H1 (cell line): ENCODE results near the gene FBN1. TPM values are rescaled to one million over a fixed set of nuclear protein-coding genes. Genes with fewer than 3 reads are reported as not detected.

ENCODE experiments used
- CTCF ChIA-PET: fragments of 300-600 bp; sonication (Branson Sonifier 250); formaldehyde crosslinking; loops from one replicate; lab custom pipeline; 2021; ENCODE audit not compliant: partially characterized antibody; lab: Charles Lee
- POLR2A ChIA-PET: fragments of 300-600 bp; sonication (Branson Sonifier 250); formaldehyde crosslinking; loops from one replicate; lab custom pipeline; 2021; ENCODE audit warnings: inconsistent platforms; ENCODE audit not compliant: partially characterized antibody; lab: Charles Lee
- DNase-seq, 2 experiments: peaks; one replicate each; pipeline versions ENCODE4 v3.0.0 to v3.0.0-alpha.2; 2010 to 2022; ENCODE audit warnings: low spot score in 2 of 2, low read depth in 1 of 2, mixed read lengths in 1 of 2
- FAIRE-seq: peaks from 2 replicates; lab custom pipeline; 2011; peaks lifted over from hg19 to GRCh38; lab: Jason Lieb, UNC
- H2AFZ ChIP-seq: 2 replicates; pipeline ENCODE4 v1.8.1; 2012; ENCODE audit warnings: low read length, inconsistent platforms
- H2AK5ac ChIP-seq: 2 replicates; pipeline ENCODE4 v1.6.1; 2013; ENCODE audit warnings: low read depth, low read length
- H2BK120ac ChIP-seq: replicated peaks from 2 replicates; pipeline ENCODE3; 2013; ENCODE audit warnings: low read depth, low read length, inconsistent platforms
- H2BK12ac ChIP-seq: 2 replicates; pipeline ENCODE4 v1.6.1; 2013; ENCODE audit warnings: low read depth, low read length
- H2BK15ac ChIP-seq: 2 replicates; pipeline ENCODE4 v1.6.1; 2013; ENCODE audit warnings: low read length
- H2BK20ac ChIP-seq: 2 replicates; pipeline ENCODE4 v1.6.1; 2013; ENCODE audit warnings: low read length
- H2BK5ac ChIP-seq: 2 replicates; pipeline ENCODE4 v1.6.1; 2013; ENCODE audit warnings: low read depth, low read length
- H3K14ac ChIP-seq: 2 replicates; pipeline ENCODE4 v1.6.1; 2013; ENCODE audit warnings: inconsistent platforms; ENCODE audit not compliant: insufficient read length
- H3K18ac ChIP-seq: 2 replicates; pipeline ENCODE4 v1.6.1; 2013; ENCODE audit warnings: low read length; ENCODE audit errors: extremely low read depth
- H3K23ac ChIP-seq: 2 replicates; pipeline ENCODE4 v1.6.1; 2013; ENCODE audit warnings: inconsistent platforms; ENCODE audit not compliant: insufficient read length
- H3K23me2 ChIP-seq: 2 replicates; pipeline ENCODE4 v1.6.1; 2013; ENCODE audit warnings: low read depth, low read length
- H3K27ac ChIP-seq: 2 replicates; pipeline ENCODE4 v1.6.1; 2011; ENCODE audit warnings: low read depth, low read length, inconsistent platforms
- H3K27me3 ChIP-seq, 4 experiments: replicated peaks in 1 of 4; 1 replicate in 1 of 4; 2 replicates in 3 of 4; pipeline versions ENCODE4 v1.6.1 to v1.8.1; 2011 to 2013; ENCODE audit warnings: low read length in 3 of 4, mild to moderate bottlenecking in 3 of 4, inconsistent platforms in 2 of 4, mixed read lengths in 2 of 4, moderate library complexity in 1 of 4; ENCODE audit not compliant: control insufficient read depth in 3 of 4, insufficient read depth in 3 of 4; ENCODE audit errors: extremely low read depth in 1 of 4
- H3K36me3 ChIP-seq, 4 experiments: 2 replicates each; pipeline versions ENCODE4 v1.6.1 to v1.8.1; 2011 to 2013; ENCODE audit warnings: mild to moderate bottlenecking in 4 of 4, low read length in 3 of 4, moderate library complexity in 2 of 4, control low read depth in 1 of 4, inconsistent platforms in 1 of 4; ENCODE audit not compliant: insufficient read depth in 4 of 4, control insufficient read depth in 2 of 4
- H3K4ac ChIP-seq: replicated peaks from 2 replicates; pipeline ENCODE3; 2013; ENCODE audit warnings: low read length, low read depth, mixed read lengths, inconsistent platforms; ENCODE audit not compliant: insufficient read length
- H3K4me1 ChIP-seq, 4 experiments: replicated peaks in 1 of 4; 1 replicate in 1 of 4; 2 replicates in 3 of 4; pipeline versions ENCODE4 v1.6.1 to v1.8.1; 2011 to 2013; ENCODE audit warnings: low read length in 3 of 4, inconsistent platforms in 2 of 4, mixed read lengths in 1 of 4; ENCODE audit not compliant: insufficient read depth in 4 of 4, control insufficient read depth in 3 of 4
- H3K4me2 ChIP-seq, 2 experiments: 2 replicates each; pipeline versions ENCODE4 v1.6.1 to v1.8.1; 2011 to 2013; ENCODE audit warnings: low read depth in 2 of 2, low read length in 2 of 2, control low read depth in 1 of 2, inconsistent platforms in 1 of 2, mild to moderate bottlenecking in 1 of 2; ENCODE audit not compliant: insufficient read depth in 1 of 2
- H3K4me3 ChIP-seq, 4 experiments: fragments of 200-600, 300-600 bp in 1 of 4; sonication (generic), shearing (Covaris generic), sonication (Bioruptor Twin) in 1 of 4; 2 replicates each; pipeline versions ENCODE4 v1.5.1 to v1.8.1; 2011 to 2016; ENCODE audit warnings: low read length in 4 of 4, low read depth in 3 of 4, control low read depth in 2 of 4, inconsistent platforms in 2 of 4, mild to moderate bottlenecking in 2 of 4, mixed read lengths in 1 of 4, moderate library complexity in 1 of 4; ENCODE audit not compliant: insufficient read depth in 2 of 4; ENCODE audit errors: extremely low read depth in 1 of 4
- H3K56ac ChIP-seq: replicated peaks from 2 replicates; pipeline ENCODE3; 2013; ENCODE audit warnings: low read depth, mild to moderate bottlenecking, mixed read lengths, low read length, inconsistent platforms; ENCODE audit not compliant: insufficient read length
- H3K79me1 ChIP-seq: 2 replicates; pipeline ENCODE4 v1.6.1; 2013; ENCODE audit warnings: low read depth, low read length, control low read depth
- H3K79me2 ChIP-seq, 2 experiments: 2 replicates each; pipeline versions ENCODE4 v1.6.1 to v1.8.1; 2012 to 2013; ENCODE audit warnings: low read length in 2 of 2, mild to moderate bottlenecking in 2 of 2, inconsistent platforms in 1 of 2; ENCODE audit not compliant: insufficient read depth in 2 of 2, control insufficient read depth in 1 of 2
- H3K9ac ChIP-seq, 4 experiments: replicated peaks in 1 of 4; 1 replicate in 1 of 4; 2 replicates in 3 of 4; pipeline versions ENCODE4 v1.6.1 to v1.8.1; 2011 to 2013; ENCODE audit warnings: low read depth in 3 of 4, low read length in 3 of 4, control low read depth in 2 of 4, mild to moderate bottlenecking in 2 of 4, moderate library complexity in 2 of 4, inconsistent platforms in 1 of 4; ENCODE audit errors: extremely low read depth in 1 of 4
- H3K9me3 ChIP-seq, 2 experiments: 2 replicates each; pipeline versions ENCODE4 v1.6.1 to v1.8.1; 2012 to 2013; ENCODE audit warnings: mild to moderate bottlenecking in 2 of 2, moderate library complexity in 2 of 2, control low read depth in 1 of 2, inconsistent platforms in 1 of 2, low read depth in 1 of 2, low read length in 1 of 2, mixed read lengths in 1 of 2; ENCODE audit not compliant: insufficient read depth in 2 of 2
- H4K20me1 ChIP-seq, 2 experiments: replicated peaks in 1 of 2; 2 replicates each; pipeline versions ENCODE3 to v1.8.1; 2011 to 2013; ENCODE audit warnings: inconsistent platforms in 2 of 2, low read length in 2 of 2, mild to moderate bottlenecking in 1 of 2; ENCODE audit not compliant: insufficient read depth in 2 of 2, control insufficient read depth in 1 of 2
- H4K5ac ChIP-seq: 2 replicates; pipeline ENCODE4 v1.6.1; 2013; ENCODE audit warnings: low read length, low read depth, mixed read lengths, inconsistent platforms; ENCODE audit not compliant: insufficient read length
- H4K8ac ChIP-seq: 2 replicates; pipeline ENCODE4 v1.8.0; 2013; ENCODE audit warnings: mild to moderate bottlenecking, moderate library complexity, low read length, inconsistent platforms; ENCODE audit not compliant: insufficient read depth; ENCODE audit errors: extremely low read depth
- H4K91ac ChIP-seq: replicated peaks from 2 replicates; pipeline ENCODE3; 2013; ENCODE audit warnings: low read length, mixed read lengths, inconsistent platforms; ENCODE audit not compliant: insufficient read length
- JUND ChIP-seq: IDR thresholded peaks from 2 replicates; pipeline ENCODE4 v1.6.1; 2011; ENCODE audit warnings: mild to moderate bottlenecking, improper control_type of control experiment, low read length
- TCF12 ChIP-seq: IDR thresholded peaks from 2 replicates; pipeline ENCODE4 v1.6.1; 2011; ENCODE audit warnings: low read depth, mild to moderate bottlenecking, low read length
- polyA plus RNA-seq, 7 experiments: library from polyadenylated mRNA; depleted of rRNA in 3 of 7; stranded (reverse) in 5 of 7; unstranded in 2 of 7; fragments of >200 nt in 5 of 7; fragments of 200-250 nt in 2 of 7; gene quantifications; 1 replicate in 5 of 7; 2 replicates in 1 of 7; 4 replicates in 1 of 7; pipeline versions ENCODE4 v1.2.1 to v1.2.3, GENCODE V29; 2011 to 2013; ENCODE audit warnings: missing spikeins in 2 of 7, mixed read lengths in 2 of 7
- total RNA-seq: library from RNA; stranded (reverse); fragmentation: NEBNext Ultra II Directional; extraction: Animal tissue kit (Norgen Biotek cat#: 25700); gene quantifications from 2 replicates; pipeline ENCODE4 v1.2.1, GENCODE V29; 2021

Gene FBN1
- total and polyA plus RNA-seq, 2 of the 8 experiments (the other 6 are each of a cell fraction or from before 2014, with no cell fraction given), result 3.0 to 4.0 TPM

DNA sequence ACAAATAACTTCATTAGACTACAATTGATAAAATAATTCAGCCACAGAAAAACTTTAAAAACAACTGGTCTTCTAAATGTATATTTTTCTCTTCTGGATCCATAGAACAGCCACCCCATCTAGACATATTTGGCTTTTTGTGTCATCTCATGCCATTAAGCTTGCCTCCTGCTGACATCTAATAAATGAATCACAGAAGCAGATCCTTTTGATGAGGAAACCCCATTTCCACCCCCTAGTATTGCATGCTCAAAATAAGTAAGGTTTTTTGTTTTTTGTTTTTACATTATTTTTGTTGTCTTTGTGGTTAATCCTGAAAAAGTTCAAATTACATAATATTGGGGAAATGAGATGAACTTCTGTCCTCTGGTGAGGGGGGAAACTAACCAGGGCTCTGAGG, 219.5 kb downstream of the FBN1 start:
- Histone ChIP-seq H3K23ac (no peak overlapping the region), H4K5ac (no peak overlapping the region), H3K79me1 (no peaks in the 10 kb centered on the region), H3K4ac (no peak overlapping the region), H3K18ac (no peak overlapping the region), H2BK12ac (no peak overlapping the region), H3K23me2 (no peaks in the 10 kb centered on the region), H2BK120ac (no peak overlapping the region), H3K79me2 (no peaks in the 10 kb centered on the region), H3K4me1 (peaks cover 2 to 7% (median 3%) of the 10 kb centered on the region in 4 experiments; a peak in 4 of 7 replicates), H3K14ac (no peak overlapping the region), H3K27ac (no peak overlapping the region), H3K27me3 (no peaks in the 10 kb centered on the region), H2AK5ac (no peak overlapping the region), H3K4me3 (no peak overlapping the region), H3K4me2 (no peak overlapping the region), H4K91ac (no peak overlapping the region), H2BK20ac (no peak overlapping the region), H4K8ac (no peak overlapping the region), H2BK5ac (no peak overlapping the region), H3K9ac (no peak overlapping the region), H2BK15ac (no peak overlapping the region), H3K36me3 (no peaks in the 10 kb centered on the region), H3K9me3 (no peaks in the 10 kb centered on the region), H3K56ac (no peak overlapping the region), H4K20me1 (no peaks in the 10 kb centered on the region), H2AFZ (no peak overlapping the region)
- FAIRE-seq, result no peak
- CTCF ChIA-PET, result interaction anchor here (1.3 to 3.2 kb wide), 4 partner anchors 12 to 294 kb away, joined by 3 to 14 read pairs (median 3); no protein-coding TSS in a partner anchor
- no peak for DNase-seq
- TF ChIP-seq JUND (no peak), TCF12 (no peak)
- POLR2A ChIA-PET, result no interaction called here
